Transverse colon (tissue), 4 donors: ENCODE measurements around the gene KMT2B. TPM values are rescaled to one million over a fixed set of nuclear protein-coding genes. Genes with fewer than 3 reads are reported as not detected.

Source experiments
- DNase-seq: peaks from one replicate; pipeline ENCODE4 v3.0.0-alpha.2; 2019
- H3K27ac ChIP-seq, 4 donors: fragments of 200-600 bp; sonication (generic); 2 replicates each; pipeline ENCODE4 v1.5.1; 2016 to 2018; ENCODE audit warnings: inconsistent platforms in 4 of 4
- H3K27me3 ChIP-seq: fragments of 200-600 bp; sonication (generic); 2 replicates; pipeline ENCODE4 v1.5.1; 2017; ENCODE audit warnings: inconsistent platforms
- H3K36me3 ChIP-seq, 4 donors: fragments of 200-600 bp; sonication (generic); 2 replicates each; pipeline ENCODE4 v1.5.1; 2017 to 2019; ENCODE audit warnings: inconsistent platforms in 4 of 4
- H3K4me1 ChIP-seq, 4 donors: fragments of 200-600 bp; sonication (generic); 2 replicates each; pipeline ENCODE4 v1.5.1; 2017 to 2020; ENCODE audit warnings: inconsistent platforms in 4 of 4
- H3K4me3 ChIP-seq, 4 donors: fragments of 200-600 bp; sonication (generic); 1 replicate in 1 of 4; 2 replicates in 3 of 4; pipeline versions ENCODE4 v1.5.1 to v1.6.1; 2017 to 2019; ENCODE audit warnings: inconsistent platforms in 4 of 4
- H3K9me3 ChIP-seq, 2 donors: fragments of 200-600 bp; sonication (generic); 2 replicates each; pipeline ENCODE4 v1.5.1; 2017 to 2019; ENCODE audit warnings: inconsistent platforms in 2 of 2
- CTCF ChIP-seq, 5 experiments: fragments of 200-600 bp in 3 of 5; fragments of 450-650 bp in 2 of 5; sonication (generic) in 3 of 5; IDR thresholded peaks; 1 replicate in 2 of 5; 2 replicates in 3 of 5; pipeline ENCODE4 v1.5.1; 2016 to 2017; ENCODE audit warnings: antibody characterized with exemption in 5 of 5, inconsistent platforms in 3 of 5, mild to moderate bottlenecking in 2 of 5, moderate library complexity in 1 of 5
- EP300 ChIP-seq: sonication (generic); formaldehyde crosslinking; IDR thresholded peaks from one replicate; pipeline ENCODE4 v1.6.1; 2017; ENCODE audit warnings: antibody characterized with exemption, low read depth
- POLR2A ChIP-seq: fragments of 450-650 bp; IDR thresholded peaks from one replicate; pipeline ENCODE4 v1.6.1; 2016; ENCODE audit warnings: antibody characterized with exemption, mild to moderate bottlenecking, moderate library complexity
- POLR2AphosphoS5 ChIP-seq, 3 donors: sonication (generic); formaldehyde crosslinking; IDR thresholded peaks; one replicate each; pipeline ENCODE4 v1.6.1; 2016; ENCODE audit warnings: antibody characterized with exemption in 3 of 3
- WGBS, 2 donors: methylation state at CpG; one replicate each; pipeline ENCODE4 v1.1.5; 2018; ENCODE audit warnings: low coverage in 1 of 2; 5-methylcytosine and 5-hydroxymethylcytosine counted together
- in situ Hi-C, 4 donors: fragments of 200-750 bp; cut with MboI; loops; one replicate each; pipeline versions ENCODE4 v1.15.0 to v1.15.1; 2017; ENCODE audit warnings: low sequenced_read_pairs in 3 of 4, low pct_ligation_motif_present in 1 of 4, low pct_unique_long_range_greater_than_20kb in 1 of 4
- intact Hi-C: fragments of 100-400 bp; cut with DNase I; formaldehyde crosslinking; loops from one replicate; pipeline ENCODE4 v1.15.1; 2023; ENCODE audit warnings: low total_unique reads
- total RNA-seq, 4 donors: library from RNA; depleted of rRNA; stranded (reverse); fragments of >200 nt; gene quantifications; one replicate each; pipeline ENCODE4 v1.1.0, GENCODE V29; 2016

Gene KMT2B
- total RNA-seq, 4 donors from 2014 or later: 31.8 to 63.9 (median 50.7) TPM

GRCh38 chr19:35730326-35730725, 12.5 kb downstream of the KMT2B start:
- TF ChIP-seq POLR2A (no peak), CTCF (IDR thresholded peaks at IDR 0.05) (no peak), POLR2AphosphoS5 (IDR thresholded peaks at IDR 0.05) (no peak), EP300 (no peak)
- Histone ChIP-seq H3K27me3 (no peaks in the 10 kb centered on the region), H3K36me3 (peaks cover 0 to 68% (median 33%) of the 10 kb centered on the region in 4 donors), H3K4me3 (no peak overlapping the region), H3K27ac (no peak overlapping the region), H3K9me3 (no peaks in the 10 kb centered on the region), H3K4me1 (no peaks in the 10 kb centered on the region)
- 90 to 98% methylated on average over 5 to 18 of the region's 18 CpGs for WGBS, 2 donors
- intact Hi-C loops (no loop called here), in situ Hi-C loops (no loop called here)
- DNase-seq: no peak

DNA sequence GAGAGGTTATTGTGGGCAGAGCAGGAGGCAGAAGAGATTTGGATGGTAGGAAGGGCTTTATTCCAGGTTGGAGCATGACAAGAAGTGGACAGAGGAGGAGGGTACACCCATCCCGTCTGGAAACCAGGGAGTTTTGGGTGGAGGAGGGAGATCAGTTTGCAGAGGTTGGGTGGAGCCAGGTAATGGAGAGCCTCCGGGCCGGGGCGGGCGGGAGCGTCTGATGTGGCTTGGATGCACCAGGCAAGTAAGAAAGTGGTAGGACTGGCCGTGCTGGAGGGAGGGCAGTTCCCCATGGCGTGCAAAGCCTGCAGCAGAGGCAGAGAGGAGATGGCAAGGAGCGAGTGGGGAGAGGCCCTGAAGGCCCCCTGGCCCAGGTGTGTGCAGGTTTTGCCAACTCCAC, 13.6 kb downstream of the KMT2B start:
- TF ChIP-seq CTCF (IDR thresholded peaks at IDR 0.05) (no peak), POLR2AphosphoS5 (IDR thresholded peaks at IDR 0.05) (no peak), EP300 (no peak), POLR2A (no peak)
- H3K27me3 ChIP-seq: no peaks in the 10 kb centered on the region
- H3K36me3 ChIP-seq: peaks cover 0 to 57% (median 27%) of the 10 kb centered on the region in 4 donors
- no peak overlapping the region for H3K27ac ChIP-seq
- no peaks in the 10 kb centered on the region for H3K9me3 ChIP-seq
- H3K4me1 ChIP-seq: no peaks in the 10 kb centered on the region
- no peak overlapping the region for H3K4me3 ChIP-seq
- in situ Hi-C loops: no loop called here
- WGBS, 2 donors: 36 to 83% methylated on average over 2 to 9 of the region's 9 CpGs
- DNase-seq: no peak
- intact Hi-C loops: no loop called here

DNA sequence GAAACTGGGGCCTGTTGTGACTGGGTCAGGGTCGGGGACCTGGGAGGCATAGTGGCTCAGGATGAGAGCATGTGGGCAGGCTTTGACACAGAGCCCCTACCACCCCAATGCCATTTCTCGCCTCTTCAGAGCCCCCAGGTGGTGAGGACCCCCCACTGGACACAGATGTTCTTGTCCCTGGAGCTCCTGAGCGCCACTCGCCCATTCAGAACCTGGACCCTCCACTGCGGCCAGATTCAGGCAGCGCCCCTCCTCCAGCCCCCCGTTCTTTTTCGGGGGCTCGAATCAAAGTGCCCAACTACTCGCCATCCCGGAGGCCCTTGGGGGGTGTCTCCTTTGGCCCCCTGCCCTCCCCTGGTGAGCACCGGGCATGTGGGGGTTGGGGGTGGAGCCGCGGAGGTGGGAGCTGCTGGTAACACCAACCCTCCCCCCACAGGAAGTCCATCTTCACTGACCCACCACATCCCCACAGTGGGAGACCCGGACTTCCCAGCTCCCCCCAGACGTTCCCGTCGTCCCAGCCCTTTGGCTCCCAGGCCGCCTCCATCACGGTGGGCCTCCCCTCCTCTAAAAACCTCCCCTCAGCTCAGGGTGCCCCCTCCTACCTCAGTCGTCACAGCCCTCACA, 14.1 kb downstream of the KMT2B start:
- TF ChIP-seq POLR2A (no peak), EP300 (no peak), CTCF (IDR thresholded peaks at IDR 0.05) (no peak), POLR2AphosphoS5 (IDR thresholded peaks at IDR 0.05) (no peak)
- no peak overlapping the region for H3K27ac ChIP-seq
- H3K36me3 ChIP-seq: peaks cover 0 to 56% (median 26%) of the 10 kb centered on the region in 4 donors
- H3K27me3 ChIP-seq: no peaks in the 10 kb centered on the region
- no peak overlapping the region for H3K4me3 ChIP-seq
- H3K4me1 ChIP-seq: no peaks in the 10 kb centered on the region
- DNase-seq: no peak
- intact Hi-C loops (no loop called here), in situ Hi-C loops (no loop called here)
- 85 to 88% methylated on average over 7 to 21 of the region's 21 CpGs for WGBS, 2 donors
- H3K9me3 ChIP-seq: no peaks in the 10 kb centered on the region

DNA sequence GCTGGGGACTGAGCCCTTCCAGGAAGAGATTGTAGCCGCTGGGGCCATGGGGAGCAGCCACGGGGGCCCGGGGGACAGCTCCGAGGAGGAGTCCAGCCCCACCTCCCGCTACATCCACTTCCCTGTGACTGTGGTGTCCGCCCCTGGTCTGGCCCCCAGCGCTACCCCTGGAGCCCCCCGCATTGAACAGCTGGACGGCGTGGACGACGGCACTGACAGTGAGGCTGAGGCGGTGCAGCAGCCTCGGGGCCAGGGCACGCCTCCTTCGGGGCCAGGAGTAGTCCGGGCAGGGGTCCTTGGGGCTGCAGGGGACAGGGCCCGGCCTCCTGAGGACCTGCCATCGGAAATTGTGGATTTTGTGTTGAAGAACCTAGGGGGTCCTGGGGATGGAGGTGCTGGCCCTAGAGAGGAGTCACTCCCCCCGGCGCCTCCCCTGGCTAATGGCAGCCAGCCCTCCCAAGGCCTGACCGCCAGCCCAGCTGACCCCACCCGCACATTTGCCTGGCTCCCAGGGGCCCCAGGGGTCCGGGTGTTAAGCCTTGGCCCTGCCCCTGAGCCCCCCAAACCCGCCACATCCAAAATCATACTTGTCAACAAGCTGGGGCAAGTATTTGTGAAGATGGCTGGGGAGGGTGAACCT, 14.9 kb downstream of the KMT2B start:
- TF ChIP-seq POLR2AphosphoS5 (IDR thresholded peaks at IDR 0.05): no peak
- TF ChIP-seq CTCF (IDR thresholded peaks at IDR 0.05): no peak
- no peak for TF ChIP-seq POLR2A
- TF ChIP-seq EP300: no peak
- DNase-seq: no peak
- H3K9me3 ChIP-seq: no peaks in the 10 kb centered on the region
- no peak overlapping the region for H3K27ac ChIP-seq
- H3K4me3 ChIP-seq: no peak overlapping the region
- in situ Hi-C loops (no loop called here), intact Hi-C loops (no loop called here)
- WGBS, 2 donors: 91% methylated on average over 25 of the region's 25 CpGs; no CpG with 5 or more reads in 1 of the 2 donors
- H3K36me3 ChIP-seq: peaks cover 0 to 53% (median 21%) of the 10 kb centered on the region in 4 donors
- H3K4me1 ChIP-seq: no peaks in the 10 kb centered on the region
- H3K27me3 ChIP-seq: no peaks in the 10 kb centered on the region
